ENCODE data around the gene REPIN1.

The REPIN1 gene

GRCh38 chr7:150360363-150361058 lies 8.1 kb upstream of the REPIN1 start:
- no peak for DNase-seq (ENCODE audit: low spot score)

GRCh38 chr7:150361402-150361801 lies 7.2 kb upstream of the REPIN1 start:
- DNase-seq (ENCODE audit: low spot score): no peak

GRCh38 chr7:150361807-150362621 lies 6.6 kb upstream of the REPIN1 start:
- no peak for DNase-seq (ENCODE audit: low spot score)

- DNase-seq (ENCODE audit: low spot score): no peak
Observed at GRCh38 chr7:150363370-150363769, 5.3 kb upstream of the REPIN1 start.

- DNase-seq (ENCODE audit: low spot score): no peak
Observed at GRCh38 chr7:150363872-150364271, 4.8 kb upstream of the REPIN1 start.

GRCh38 chr7:150365194-150365593 lies 3.4 kb upstream of the REPIN1 start:
- DNase-seq (ENCODE audit: low spot score): no peak

GRCh38 chr7:150365673-150366398 lies 2.8 kb upstream of the REPIN1 start:
- DNase-seq (ENCODE audit: low spot score): no peak

- DNase-seq (ENCODE audit: low spot score): no peak
Observed at GRCh38 chr7:150367677-150368095, 936 bp upstream of the REPIN1 start.

- peak; percentile 78 for DNase-seq (ENCODE audit: low spot score)
Observed at GRCh38 chr7:150368884-150369747, 494 bp downstream of the REPIN1 start.

- DNase-seq (ENCODE audit: low spot score): no peak
Observed at GRCh38 chr7:150369748-150370501, 1.3 kb downstream of the REPIN1 start.

- DNase-seq (ENCODE audit: low spot score): no peak
Observed at GRCh38 chr7:150370612-150371071, 2.0 kb downstream of the REPIN1 start.

- no peak for DNase-seq (ENCODE audit: low spot score)
Observed at GRCh38 chr7:150371131-150371995, 2.7 kb downstream of the REPIN1 start.

GRCh38 chr7:150371996-150372270 lies 3.3 kb downstream of the REPIN1 start:
- DNase-seq (ENCODE audit: low spot score): no peak

- DNase-seq (ENCODE audit: low spot score): no peak
Observed at GRCh38 chr7:150372271-150373048, 3.8 kb downstream of the REPIN1 start.

- DNase-seq (ENCODE audit: low spot score): no peak
Observed at GRCh38 chr7:150373049-150373801, 4.6 kb downstream of the REPIN1 start.

GRCh38 chr7:150374026-150374425 lies 5.4 kb downstream of the REPIN1 start:
- DNase-seq (ENCODE audit: low spot score): no peak

GRCh38 chr7:150374472-150374871 lies 5.8 kb downstream of the REPIN1 start:
- DNase-seq (ENCODE audit: low spot score): no peak

GRCh38 chr7:150375662-150376521 lies 7.3 kb downstream of the REPIN1 start:
- no peak for DNase-seq (ENCODE audit: low spot score)

Measured in left forelimb (tissue), 1 donor.